ENCODE measurements around the gene COL5A2.

DNA sequence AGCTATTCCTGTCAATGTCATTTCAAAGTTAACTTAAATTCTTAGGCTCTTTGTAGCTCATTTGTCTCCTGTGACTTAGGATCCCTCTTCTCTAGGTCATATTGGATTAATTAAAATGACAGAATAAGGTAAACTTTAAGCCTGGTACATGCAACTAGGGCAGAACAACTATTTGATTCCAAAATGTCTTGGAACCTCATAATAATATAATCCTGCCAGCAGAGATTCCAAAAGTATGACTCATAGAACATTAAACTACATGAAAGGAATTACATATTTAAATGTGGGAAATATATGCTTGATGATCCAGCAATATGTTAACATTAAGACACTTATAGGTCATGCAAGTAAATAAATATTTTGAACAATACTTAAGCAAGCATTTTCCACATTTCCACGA, 142.0 kb downstream of the COL5A2 start:
- no peak for TF ChIP-seq CTCF (IDR thresholded peaks at IDR 0.05)
- TF ChIP-seq POLR2A (IDR thresholded peaks at IDR 0.05) = no peak
- no peak for TF ChIP-seq POLR2AphosphoS5 (IDR thresholded peaks at IDR 0.05)
